B cell (primary cell): Measurements from ENCODE around the gene CNNM3. TPM values are rescaled to one million over a fixed set of nuclear protein-coding genes. Genes with fewer than 3 reads are reported as not detected.

ENCODE experiments used
- ATAC-seq: fragments of 200-7000 bp; cut with Tn5 transposase; one replicate; pipeline ENCODE4 v1.10.0; 2021; ENCODE audit warnings: low read depth, mild to moderate bottlenecking, moderate number of reproducible peaks, moderate library complexity
- CTCF ChIA-PET: fragments of 350-600 bp; sonication (Branson Sonifier 250); formaldehyde crosslinking; loops from one replicate; lab custom pipeline; 2021; ENCODE audit warnings: antibody characterized with exemption, inconsistent platforms; lab: Charles Lee
- POLR2A ChIA-PET: fragments of 350-600 bp; sonication (Branson Sonifier 250); formaldehyde crosslinking; loops from one replicate; lab custom pipeline; 2021; ENCODE audit warnings: antibody characterized with exemption; lab: Charles Lee
- DNase-seq: peaks from one replicate; pipeline ENCODE4 v3.0.0; 2013
- H2AFZ ChIP-seq: 2 replicates; pipeline ENCODE4 v1.6.1; 2012; ENCODE audit warnings: mild to moderate bottlenecking, low read depth, low read length; ENCODE audit not compliant: insufficient read depth, poor library complexity, severe bottlenecking
- H3K27ac ChIP-seq, 2 donors: 1 replicate in 1 of 2; 2 replicates in 1 of 2; pipeline ENCODE4 v1.5.1; 2012 to 2013; ENCODE audit warnings: low read length in 2 of 2, mild to moderate bottlenecking in 2 of 2, moderate library complexity in 1 of 2
- H3K27me3 ChIP-seq, 4 experiments: fragments of 200-600 bp in 1 of 4; sonication (generic) in 1 of 4; replicated peaks in 1 of 4; 1 replicate in 2 of 4; 2 replicates in 2 of 4; pipeline versions ENCODE4 v1.6.1 to v1.7.0; 2013 to 2016; ENCODE audit warnings: low read length in 3 of 4, mild to moderate bottlenecking in 2 of 4, mixed read lengths in 1 of 4, moderate library complexity in 1 of 4; ENCODE audit not compliant: insufficient read depth in 4 of 4, control insufficient read depth in 3 of 4; ENCODE audit errors: control extremely low read depth in 1 of 4
- H3K36me3 ChIP-seq, 2 experiments: replicated peaks in 1 of 2; 1 replicate in 1 of 2; 2 replicates in 1 of 2; pipeline versions ENCODE4 v1.6.1 to v1.7.1; 2013; ENCODE audit warnings: low read length in 1 of 2; ENCODE audit not compliant: insufficient read depth in 2 of 2, control insufficient read depth in 1 of 2; ENCODE audit errors: control extremely low read depth in 1 of 2, extremely low read depth in 1 of 2
- H3K4me1 ChIP-seq, 2 donors: fragments of 200-600 bp in 1 of 2; sonication (generic) in 1 of 2; 1 replicate in 1 of 2; 2 replicates in 1 of 2; pipeline versions ENCODE4 v1.5.1 to v1.6.1; 2013 to 2017; ENCODE audit warnings: low read length in 2 of 2; ENCODE audit not compliant: control insufficient read depth in 2 of 2, insufficient read depth in 2 of 2
- H3K4me2 ChIP-seq: replicated peaks from 2 replicates; pipeline ENCODE3; 2012; ENCODE audit warnings: mild to moderate bottlenecking, low read depth, low read length; ENCODE audit not compliant: poor library complexity, severe bottlenecking
- H3K4me3 ChIP-seq, 5 experiments: fragments of 200-600 bp in 1 of 5; sonication (generic) in 1 of 5; 1 replicate in 3 of 5; 2 replicates in 2 of 5; pipeline versions ENCODE4 v1.5.1 to v1.7.0; 2011 to 2016; ENCODE audit warnings: low read length in 4 of 5, mild to moderate bottlenecking in 4 of 5, low read depth in 2 of 5, control low read depth in 1 of 5, moderate library complexity in 1 of 5; ENCODE audit not compliant: insufficient read depth in 1 of 5; ENCODE audit errors: control extremely low read depth in 1 of 5, extremely low read depth in 1 of 5
- H3K79me2 ChIP-seq: fragments of 200-600 bp; sonication (generic); one replicate; pipeline ENCODE4 v1.6.0; 2016; ENCODE audit warnings: low read length; ENCODE audit not compliant: control insufficient read depth, insufficient read depth
- H3K9ac ChIP-seq: fragments of 200-600 bp; sonication (generic); 2 replicates; pipeline ENCODE4 v1.6.1; 2017; ENCODE audit warnings: mild to moderate bottlenecking, low read length, moderate library complexity
- H3K9me3 ChIP-seq, 3 donors: one replicate each; pipeline versions ENCODE4 v1.6.1 to v1.7.1; 2013; ENCODE audit warnings: low read length in 2 of 3; ENCODE audit not compliant: control insufficient read depth in 2 of 3, insufficient read depth in 1 of 3; ENCODE audit errors: control extremely low read depth in 1 of 3
- H4K20me1 ChIP-seq: 2 replicates; pipeline ENCODE4 v1.6.0; 2012; ENCODE audit warnings: mild to moderate bottlenecking, low read length; ENCODE audit not compliant: insufficient read depth, control insufficient read depth, poor library complexity, severe bottlenecking
- H3K27ac Mint-ChIP-seq: one replicate; pipeline ENCODE4 v1.8.0; 2021; ENCODE audit warnings: mixed read lengths
- H3K27me3 Mint-ChIP-seq: one replicate; pipeline ENCODE4 v1.8.0; 2021; ENCODE audit warnings: mixed read lengths
- H3K4me1 Mint-ChIP-seq: one replicate; pipeline ENCODE4 v1.8.0; 2021; ENCODE audit warnings: mixed read lengths
- H3K4me3 Mint-ChIP-seq: one replicate; pipeline ENCODE4 v1.8.0; 2021; ENCODE audit warnings: mixed read lengths
- H3K9me3 Mint-ChIP-seq: one replicate; pipeline ENCODE4 v1.8.0; 2022; ENCODE audit warnings: mixed read lengths; ENCODE audit not compliant: insufficient read depth
- CTCF ChIP-seq: fragments of 200-600 bp; IDR thresholded peaks from one replicate; pipeline ENCODE4 v1.8.0; 2022; ENCODE audit warnings: antibody characterized with exemption, mild to moderate bottlenecking
- EZH2 ChIP-seq: IDR thresholded peaks from 2 replicates; pipeline ENCODE4 v1.6.1; 2012; ENCODE audit warnings: borderline replicate concordance, low read depth, mild to moderate bottlenecking, moderate library complexity, low read length; ENCODE audit not compliant: insufficient read depth, poor library complexity, severe bottlenecking
- WGBS: methylation state at CpG from one replicate; pipeline ENCODE4 v1.1.5; 2013; ENCODE audit warnings: missing lambda C conversion rate; ENCODE audit not compliant: insufficient coverage; 5-methylcytosine and 5-hydroxymethylcytosine counted together
- intact Hi-C: fragments of 100-400 bp; cut with micrococcal nuclease; formaldehyde crosslinking; loops from one replicate; pipeline ENCODE4 v1.10.0; 2022
- polyA plus RNA-seq: library from polyadenylated mRNA; depleted of rRNA; stranded (reverse); fragments of >200 nt; gene quantifications from 2 replicates; pipeline ENCODE4 v1.2.3, GENCODE V29; 2012
- total RNA-seq, 2 donors: library from RNA; stranded (reverse); fragments of 120-200 nt in 1 of 2; gene quantifications; 1 replicate in 1 of 2; 2 replicates in 1 of 2; pipeline versions ENCODE4 v1.2.3 to v1.2.4, GENCODE V29; 2013 to 2022

The CNNM3 gene
- total and polyA plus RNA-seq, 2 donors (not counting 1 experiment from before 2014, with no cell fraction given), result 28.8 to 54.7 TPM

GRCh38 chr2:96853321-96853720 lies 37.3 kb downstream of the CNNM3 start:
- no peak for ATAC-seq
- WGBS, result over 99% methylated on average over 13 of the region's 15 CpGs
- no peak overlapping the region for H3K4me2 ChIP-seq
- no peaks in the 10 kb centered on the region for H3K27me3 ChIP-seq
- Mint-ChIP-seq H3K9me3 (no peaks in the 10 kb centered on the region), H3K27me3 (no peaks in the 10 kb centered on the region), H3K4me1 (peaks cover 17% of the 10 kb centered on the region), H3K27ac (no peak overlapping the region), H3K4me3 (no peak overlapping the region)
- ChIA-PET POLR2A (no interaction called here), CTCF (interaction anchor here (1.1 kb wide), 1 partner anchor 101 kb away, joined by 3 read pairs; no protein-coding TSS in a partner anchor)
- no peak for DNase-seq
- H2AFZ ChIP-seq, result no peak overlapping the region
- peaks cover 11 to 12% of the 10 kb centered on the region in 2 donors for H3K4me1 ChIP-seq
- TF ChIP-seq EZH2 (no peak), CTCF (no peak)
- H3K79me2 ChIP-seq, result peaks cover 20% of the 10 kb centered on the region
- no peak overlapping the region for H3K27ac ChIP-seq
- H3K9ac ChIP-seq, result no peak overlapping the region
- intact Hi-C loops, result no loop called here
- no peak overlapping the region for H3K4me3 ChIP-seq
- H3K36me3 ChIP-seq, result peaks cover 2 to 33% of the 10 kb centered on the region in 2 experiments
- peaks cover 6% of the 10 kb centered on the region for H4K20me1 ChIP-seq
- H3K9me3 ChIP-seq, result no peaks in the 10 kb centered on the region

- Histone ChIP-seq H4K20me1 (peaks cover 6% of the 10 kb centered on the region), H3K27me3 (peaks cover 0 to 10% (median 0%) of the 10 kb centered on the region in 4 experiments), H3K36me3 (peaks cover 2 to 13% of the 10 kb centered on the region in 2 experiments), H3K9me3 (no peaks in the 10 kb centered on the region), H3K4me3 (peak overlapping the region; percentile 48 to 87 (median 73)), H3K4me1 (peaks cover 16 to 20% of the 10 kb centered on the region in 2 donors), H3K79me2 (peaks cover 20% of the 10 kb centered on the region), H3K27ac (peak overlapping the region; percentile 73 to 88), H3K9ac (peak overlapping the region; percentile 79), H3K4me2 (peak overlapping the region; percentile 95), H2AFZ (peak overlapping the region; percentile 92)
- H3K4me3 Mint-ChIP-seq, result peak overlapping the region; percentile 86
- H3K4me1 Mint-ChIP-seq, result peaks cover 17% of the 10 kb centered on the region
- ChIA-PET POLR2A (interaction anchor here (0.6 to 2.5 kb wide), 12 partner anchors 10 to 256 kb away, joined by 3 to 14 read pairs (median 5); partner anchors contain the start of genes ANKRD36 and CNNM3), CTCF (interaction anchor here (0.6 to 3.3 kb wide), 40 partner anchors 11 to 549 kb away, joined by 3 to 45 read pairs (median 5); partner anchors contain the start of genes ANKRD36, CNNM3, CNNM4 and KANSL3)
- TF ChIP-seq CTCF (no peak), EZH2 (no peak)
- intact Hi-C loops, result loop anchor here (1.0 to 5.0 kb wide), 2 partner anchors 18 to 320 kb away; partner anchors contain the start of gene ARID5A
- ATAC-seq, result no peak
- DNase-seq, result no peak
- H3K27me3 Mint-ChIP-seq, result no peaks in the 10 kb centered on the region
- peak overlapping the region; percentile 89 for H3K27ac Mint-ChIP-seq
- WGBS, result 15% methylated on average over 27 of the region's 27 CpGs
- no peaks in the 10 kb centered on the region for H3K9me3 Mint-ChIP-seq
Measured at GRCh38 chr2:96856776-96857666, 41.0 kb downstream of the CNNM3 start.
